Activated naive CD4-positive, alpha-beta T cell treated with anti-CD3 and anti-CD28 coated beads, Interleukin-2, amount 50 U/mL, for 72 hours (primary cell): ENCODE results near the gene KIF6. TPM values are rescaled to one million over a fixed set of nuclear protein-coding genes. Genes with fewer than 3 reads are reported as not detected.
"Not testable (repeated sequence)": the region's sequence is repeated elsewhere in the genome, so short reads cannot be mapped to it uniquely, and the experiment has no call there.

Experiments used
- ATAC-seq, 2 donors: fragments of 150-1000 bp; cut with Tn5 transposase; 2 replicates each; pipeline ENCODE4 v1.10.0; 2021; ENCODE audit warnings: mild to moderate bottlenecking in 2 of 2, moderate library complexity in 2 of 2
- DNase-seq, 2 donors: peaks; one replicate each; pipeline ENCODE4 v3.0.0; 2021 to 2022; ENCODE audit warnings: low spot score in 2 of 2
- H3K27ac Mint-ChIP-seq, 2 donors: one replicate each; pipeline ENCODE4 v1.8.0; 2022; ENCODE audit warnings: mild to moderate bottlenecking in 2 of 2, mixed read lengths in 2 of 2
- H3K36me3 Mint-ChIP-seq, 2 donors: one replicate each; pipeline ENCODE4 v1.8.0; 2022; ENCODE audit warnings: mixed read lengths in 2 of 2
- H3K9me3 Mint-ChIP-seq, 2 donors: one replicate each; pipeline ENCODE4 v1.8.0; 2022; ENCODE audit warnings: mixed read lengths in 2 of 2
- total RNA-seq, 2 donors: library from RNA; stranded (reverse); gene quantifications; one replicate each; pipeline ENCODE4 v1.2.3, GENCODE V29; 2022

The KIF6 gene
- total RNA-seq, 2 donors from 2014 or later: 0.16 to 0.29 TPM

- ATAC-seq (no peak), DNase-seq (no peak)
- H3K36me3 Mint-ChIP-seq: no peaks in the 10 kb centered on the region
- H3K27ac Mint-ChIP-seq: peak overlapping the region in 1 of 2 donors; percentile 40
- H3K9me3 Mint-ChIP-seq: no peaks in the 10 kb centered on the region
Measured at GRCh38 chr6:39684790-39685488, 40.3 kb downstream of the KIF6 start.

- Mint-ChIP-seq H3K36me3 (no peaks in the 10 kb centered on the region), H3K27ac (no peak overlapping the region), H3K9me3 (peaks cover 0 to 3% of the 10 kb centered on the region in 2 donors)
- DNase-seq: no peak
- no peak for ATAC-seq
Measured at GRCh38 chr6:39681674-39682121, 43.5 kb downstream of the KIF6 start.

GRCh38 chr6:39678914-39679313, 46.3 kb downstream of the KIF6 start:
- no peak for ATAC-seq
- no peak for DNase-seq
- Mint-ChIP-seq H3K27ac (no peak overlapping the region), H3K36me3 (no peaks in the 10 kb centered on the region), H3K9me3 (peaks cover 0 to 3% of the 10 kb centered on the region in 2 donors)

DNA sequence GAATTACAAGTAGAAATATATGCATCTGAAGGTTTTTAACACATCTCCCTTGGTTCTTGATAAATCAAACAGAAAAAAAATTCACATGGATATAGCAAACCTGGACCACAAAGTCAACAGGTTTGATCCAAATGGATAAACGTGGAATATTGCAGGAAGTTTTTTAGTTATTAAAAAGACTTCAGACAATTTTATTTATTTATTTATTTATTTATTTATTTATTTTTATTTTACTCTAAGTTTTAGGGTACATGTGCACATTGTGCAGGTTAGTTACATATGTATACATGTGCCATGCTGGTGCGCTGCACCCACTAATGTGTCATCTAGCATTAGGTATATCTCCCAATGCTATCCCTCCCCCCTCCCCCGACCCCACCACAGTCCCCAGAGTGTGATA, 47.9 kb downstream of the KIF6 start:
- ATAC-seq, H3K27ac Mint-ChIP-seq, DNase-seq, H3K9me3 Mint-ChIP-seq, H3K36me3 Mint-ChIP-seq: not testable (repeated sequence)

DNA sequence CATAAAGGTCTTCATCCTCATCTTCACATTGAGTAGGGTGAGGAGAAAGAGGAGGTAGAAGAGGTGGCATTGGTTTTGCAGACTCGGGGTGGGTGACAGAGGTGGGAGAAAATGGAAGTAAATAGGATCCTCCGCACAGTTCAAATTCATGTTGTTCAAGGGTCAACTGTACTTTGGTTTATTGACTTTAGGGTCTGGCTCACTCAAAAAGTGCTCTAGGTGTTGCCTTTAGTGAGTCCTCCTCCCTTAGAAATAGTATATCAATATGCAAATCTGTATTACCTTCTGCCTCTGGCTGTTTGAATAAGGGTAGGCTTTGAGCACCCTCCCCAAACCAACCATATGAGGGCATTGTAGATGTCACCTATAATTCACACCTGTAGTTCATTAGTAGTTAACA, 54.7 kb downstream of the KIF6 start:
- DNase-seq (no peak), ATAC-seq (no peak)
- no peaks in the 10 kb centered on the region for H3K36me3 Mint-ChIP-seq
- no peak overlapping the region for H3K27ac Mint-ChIP-seq
- no peaks in the 10 kb centered on the region for H3K9me3 Mint-ChIP-seq

GRCh38 chr6:39669973-39670342, 55.2 kb downstream of the KIF6 start:
- ATAC-seq: no peak
- DNase-seq: no peak
- Mint-ChIP-seq H3K27ac (no peak overlapping the region), H3K9me3 (no peaks in the 10 kb centered on the region), H3K36me3 (no peaks in the 10 kb centered on the region)

DNA sequence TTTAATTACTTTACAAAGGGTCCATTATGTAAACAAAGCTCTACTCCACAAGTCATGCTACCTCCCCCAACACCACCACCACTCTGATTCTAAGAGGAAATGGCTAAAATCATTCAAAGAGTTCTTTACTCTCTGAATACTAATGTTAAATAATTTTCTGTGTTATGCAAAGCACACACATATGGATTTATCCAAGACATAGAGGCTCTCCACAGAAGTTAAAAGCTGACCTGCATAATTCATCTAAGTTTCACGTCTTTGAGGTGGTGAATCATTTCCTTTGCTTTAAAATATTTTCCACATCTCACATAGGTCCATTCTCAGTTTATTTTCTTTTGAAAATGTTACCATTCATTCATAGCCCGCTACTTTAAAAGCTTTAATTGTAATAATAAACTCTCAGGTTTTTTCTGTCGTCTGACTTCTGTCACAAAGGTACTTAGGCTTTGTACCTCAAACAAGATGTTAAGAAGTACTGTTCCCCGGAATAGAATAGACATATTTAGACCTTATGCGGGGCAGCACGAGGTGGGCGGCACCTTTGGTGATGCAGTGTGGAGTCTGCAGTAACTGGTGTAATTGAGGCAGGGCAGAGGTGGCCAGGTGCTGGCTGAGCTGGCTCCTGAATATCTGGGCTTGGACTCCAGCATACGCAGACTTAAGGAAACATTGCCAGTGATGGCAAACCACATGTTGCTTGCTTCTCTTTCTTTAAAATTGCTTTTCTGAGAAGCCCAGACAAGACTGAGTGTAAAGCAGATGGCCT, 55.8 kb downstream of the KIF6 start:
- H3K9me3 Mint-ChIP-seq: no peaks in the 10 kb centered on the region
- no peaks in the 10 kb centered on the region for H3K36me3 Mint-ChIP-seq
- DNase-seq: no peak
- ATAC-seq: no peak
- H3K27ac Mint-ChIP-seq: no peak overlapping the region

DNA sequence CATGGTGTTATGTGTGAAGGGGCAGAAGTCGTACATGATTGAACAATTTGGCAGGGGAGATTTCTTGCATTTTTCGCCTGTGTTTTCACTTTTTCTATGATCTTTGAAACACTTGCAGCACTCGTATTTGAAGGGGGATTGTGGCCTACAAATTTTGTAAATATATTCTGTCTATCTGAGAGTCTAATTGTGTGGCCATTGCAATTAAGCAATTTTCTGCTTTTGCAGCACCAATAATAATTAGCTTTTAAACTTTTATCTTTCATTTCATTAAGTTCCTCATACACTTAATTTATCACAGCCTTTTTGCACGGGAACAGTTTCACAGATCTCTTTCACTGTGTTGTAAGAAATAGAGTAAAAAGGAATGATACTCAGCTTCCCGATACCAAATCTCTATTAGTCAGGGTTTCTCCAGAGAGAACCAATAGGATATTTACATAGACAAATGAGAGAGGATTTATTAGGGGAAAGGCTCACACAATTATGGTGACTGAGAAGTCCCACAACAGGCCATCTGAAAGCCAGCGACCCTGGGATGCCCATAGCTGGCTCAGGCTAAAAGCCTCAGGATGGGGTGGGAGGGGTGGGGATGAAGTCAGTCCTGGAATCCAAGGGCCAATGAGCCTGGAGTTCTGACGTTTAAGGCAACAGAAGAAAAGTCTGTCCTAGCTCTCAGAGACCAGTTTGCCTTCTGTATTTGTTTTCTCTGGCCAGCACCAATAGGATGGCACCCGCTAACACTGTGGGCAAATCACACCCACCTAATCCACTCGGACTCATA, 58.3 kb downstream of the KIF6 start:
- Mint-ChIP-seq H3K36me3 (no peaks in the 10 kb centered on the region), H3K27ac (no peak overlapping the region), H3K9me3 (no peaks in the 10 kb centered on the region)
- no peak for ATAC-seq
- no peak for DNase-seq

GRCh38 chr6:39665861-39666260, 59.3 kb downstream of the KIF6 start:
- no peak for ATAC-seq
- no peaks in the 10 kb centered on the region for H3K9me3 Mint-ChIP-seq
- no peaks in the 10 kb centered on the region for H3K36me3 Mint-ChIP-seq
- DNase-seq: no peak
- no peak overlapping the region for H3K27ac Mint-ChIP-seq

DNA sequence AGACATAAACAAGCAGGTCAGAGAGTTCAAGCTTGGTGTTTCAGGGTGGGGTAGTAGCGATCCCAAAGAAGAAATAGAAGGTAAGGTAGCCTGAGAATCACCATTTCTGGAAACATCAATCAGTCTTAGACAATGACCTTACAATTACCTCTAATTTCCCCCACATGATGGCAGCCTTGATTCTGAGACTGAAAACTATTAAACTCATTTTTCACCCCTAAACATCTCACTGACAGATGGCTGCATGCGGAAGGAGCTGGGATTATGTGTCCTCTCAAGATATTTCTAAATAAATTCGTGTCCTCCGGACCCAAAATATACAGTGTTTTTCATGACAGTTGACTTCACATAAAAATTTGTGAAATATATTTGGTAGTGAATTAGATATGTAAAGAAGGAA, 61.0 kb downstream of the KIF6 start:
- no peak for ATAC-seq
- no peak overlapping the region for H3K27ac Mint-ChIP-seq

GRCh38 chr6:39657355-39658135, 67.7 kb downstream of the KIF6 start:
- Mint-ChIP-seq H3K9me3 (no peaks in the 10 kb centered on the region), H3K27ac (no peak overlapping the region), H3K36me3 (no peaks in the 10 kb centered on the region)
- DNase-seq (no peak), ATAC-seq (no peak)

More for the DNA sequence above, 61.0 kb downstream of the KIF6 start:
- Mint-ChIP-seq H3K36me3 (no peaks in the 10 kb centered on the region), H3K9me3 (no peaks in the 10 kb centered on the region)
- no peak for DNase-seq

DNA sequence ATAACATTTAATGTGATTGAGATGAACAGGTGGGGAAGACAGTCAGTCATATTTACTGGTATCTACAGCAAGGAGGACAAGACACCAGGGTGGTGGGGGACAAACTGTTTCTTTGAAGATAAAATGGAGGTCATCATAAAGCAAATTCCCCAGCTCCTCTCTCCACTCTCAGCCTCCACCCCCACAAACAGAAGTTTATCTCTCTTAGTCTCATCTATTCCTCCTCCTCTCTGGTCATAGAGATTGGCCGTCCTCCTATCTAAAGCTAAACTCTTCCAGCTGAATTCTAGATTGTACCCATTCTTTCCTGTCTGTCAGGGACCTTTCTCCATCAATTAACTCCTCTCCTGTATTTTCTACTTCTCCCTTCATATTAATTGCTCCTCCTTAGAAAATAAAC, 71.1 kb downstream of the KIF6 start:
- ATAC-seq: no peak
- H3K9me3 Mint-ChIP-seq: no peaks in the 10 kb centered on the region

GRCh38 chr6:39653612-39654011, 71.6 kb downstream of the KIF6 start:
- no peak for DNase-seq
- no peak for ATAC-seq
- no peaks in the 10 kb centered on the region for H3K9me3 Mint-ChIP-seq
- H3K36me3 Mint-ChIP-seq: no peaks in the 10 kb centered on the region
- no peak overlapping the region for H3K27ac Mint-ChIP-seq

More for the DNA sequence above, 71.1 kb downstream of the KIF6 start:
- no peaks in the 10 kb centered on the region for H3K36me3 Mint-ChIP-seq
- no peak overlapping the region for H3K27ac Mint-ChIP-seq
- DNase-seq: no peak

DNA sequence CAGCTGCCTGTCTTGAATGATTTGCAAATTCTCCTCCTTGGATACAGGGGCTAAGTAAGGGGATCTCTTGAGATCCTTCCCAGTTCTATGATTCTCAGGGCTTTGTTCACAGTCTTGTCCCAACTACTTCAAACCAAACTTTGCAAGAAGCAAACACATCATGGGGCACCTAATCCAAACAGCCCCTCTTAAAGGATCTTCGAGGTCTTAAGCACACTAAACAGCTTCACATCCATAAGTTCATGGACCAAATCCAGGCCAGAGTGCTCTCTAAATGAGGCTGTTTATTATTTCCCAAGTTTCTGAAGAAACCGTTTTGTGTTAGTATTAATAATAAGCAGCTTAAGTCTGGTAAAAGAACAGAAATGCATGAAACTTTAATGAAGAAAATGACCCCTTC, 75.2 kb downstream of the KIF6 start:
- no peak for ATAC-seq
- H3K27ac Mint-ChIP-seq: no peak overlapping the region
- H3K36me3 Mint-ChIP-seq: no peaks in the 10 kb centered on the region
- DNase-seq: no peak
- no peaks in the 10 kb centered on the region for H3K9me3 Mint-ChIP-seq

- no peak overlapping the region for H3K27ac Mint-ChIP-seq
- ATAC-seq (no peak), DNase-seq (no peak)
- no peaks in the 10 kb centered on the region for H3K36me3 Mint-ChIP-seq
- H3K9me3 Mint-ChIP-seq: no peaks in the 10 kb centered on the region
Measured at GRCh38 chr6:39646751-39647420, 78.3 kb downstream of the KIF6 start.

DNA sequence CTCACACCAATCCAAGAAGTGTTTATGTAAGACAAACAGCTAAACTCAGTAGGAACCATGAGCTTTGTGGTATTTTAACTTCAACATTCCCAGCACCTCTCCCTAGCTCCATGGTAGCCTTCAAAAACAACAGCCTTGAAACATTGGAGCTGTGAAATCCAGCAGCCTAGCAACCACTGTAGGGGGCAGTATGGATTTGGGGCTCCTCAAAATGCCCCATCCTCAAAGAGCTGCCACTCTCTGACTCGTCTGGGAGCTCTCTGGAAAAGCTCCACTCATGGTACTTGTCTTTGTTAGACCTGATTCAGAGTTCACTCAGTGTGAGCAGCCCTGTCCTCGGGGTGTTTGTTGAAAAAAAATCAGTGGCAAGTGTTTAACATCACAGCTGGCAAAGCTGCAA, 82.9 kb downstream of the KIF6 start:
- no peaks in the 10 kb centered on the region for H3K9me3 Mint-ChIP-seq
- no peak for ATAC-seq
- DNase-seq: no peak
- H3K27ac Mint-ChIP-seq: no peak overlapping the region
- no peaks in the 10 kb centered on the region for H3K36me3 Mint-ChIP-seq
